ENCODE results near the gene NBEAL1.
"Not testable (repeated sequence)": the region's sequence is repeated elsewhere in the genome, so short reads cannot be mapped to it uniquely, and the experiment has no call there.

NBEAL1 gene

DNA sequence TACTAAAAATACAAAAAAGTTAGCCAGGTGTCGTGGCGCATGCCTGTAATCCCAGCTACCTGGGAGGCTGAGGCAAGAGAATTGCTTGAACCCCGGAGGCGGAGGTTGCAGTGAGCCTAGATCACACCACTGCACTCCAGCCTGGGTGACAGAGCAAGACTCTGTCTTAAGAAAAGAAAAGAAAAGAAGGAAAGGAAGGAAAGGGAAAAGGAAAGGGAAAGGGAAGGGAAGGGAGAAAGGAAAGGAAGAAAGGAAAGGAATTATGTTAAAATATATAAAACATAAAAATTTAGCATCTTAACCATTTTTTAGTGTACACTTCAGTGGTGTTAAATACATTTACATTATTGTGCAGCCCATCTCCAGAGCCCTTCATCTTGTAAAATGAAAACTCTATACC lies 76.0 kb downstream of the NBEAL1 start:
- not testable (repeated sequence) for DNase-seq (ENCODE audit: low read depth, low spot score); H3K4me3 ChIP-seq (ENCODE audit: low read length)

DNA sequence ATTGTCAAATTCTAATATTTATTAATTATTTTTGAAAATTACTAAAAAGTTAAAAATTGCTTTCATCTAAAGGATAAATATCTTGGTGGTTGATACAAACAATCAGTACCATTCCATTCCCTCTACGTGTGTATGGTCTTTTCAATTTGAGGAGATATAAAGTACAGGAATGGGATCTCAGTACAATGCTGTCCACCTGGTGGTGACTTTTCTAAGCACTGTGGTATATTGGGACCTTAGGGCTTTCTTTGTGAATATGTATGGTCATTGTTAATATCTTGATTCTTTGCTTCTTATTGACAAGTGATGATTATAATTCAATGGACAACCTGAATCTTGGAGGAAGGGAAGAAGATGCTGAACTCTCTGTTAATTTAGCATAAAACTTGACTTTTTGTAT lies 83.1 kb downstream of the NBEAL1 start:
- DNase-seq (ENCODE audit: low read depth, low spot score) = no peak
- no peak overlapping the region for H3K4me3 ChIP-seq (ENCODE audit: low read length)

DNA sequence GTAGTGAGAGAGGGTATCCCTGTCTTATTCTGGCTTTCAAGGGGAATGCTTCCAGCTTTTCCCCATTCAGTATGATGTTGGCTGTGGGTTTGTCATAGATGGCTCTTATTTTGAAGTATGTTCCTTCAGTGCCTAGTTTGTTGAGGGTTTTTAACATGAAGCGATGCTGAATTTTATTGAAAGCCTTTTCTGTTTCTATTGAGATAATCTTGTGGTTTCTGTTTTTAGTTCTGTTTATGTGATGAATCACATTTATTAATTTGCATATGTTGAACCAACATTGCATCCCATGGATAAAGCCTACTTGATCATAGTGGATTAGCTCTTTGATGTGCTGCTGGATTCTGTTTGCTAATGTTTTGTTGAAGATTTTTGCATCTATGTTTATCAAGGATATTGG lies 87.7 kb downstream of the NBEAL1 start:
- H3K4me3 ChIP-seq (ENCODE audit: low read length); DNase-seq (ENCODE audit: low read depth, low spot score): not testable (repeated sequence)

DNA sequence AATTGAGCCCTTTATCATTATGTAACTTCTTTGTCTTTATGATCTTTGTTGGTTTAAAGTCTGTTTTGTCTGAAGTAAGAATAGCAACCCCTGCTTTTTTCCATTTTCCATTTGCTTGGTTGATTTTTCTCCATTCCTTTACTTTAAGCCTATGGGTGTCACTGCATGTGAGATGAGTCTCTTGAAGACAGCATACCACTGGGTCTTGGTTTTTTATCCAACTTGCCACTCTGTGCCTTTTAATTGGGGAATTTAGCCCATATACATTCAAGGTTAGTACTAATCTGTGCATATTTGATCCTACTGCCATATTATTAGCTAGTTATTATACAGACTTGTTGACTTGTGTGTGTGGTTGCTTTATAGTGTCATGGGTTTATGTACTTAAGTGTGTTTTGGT lies 89.6 kb downstream of the NBEAL1 start:
- no peak overlapping the region for H3K4me3 ChIP-seq (ENCODE audit: low read length)
- DNase-seq (ENCODE audit: low read depth, low spot score) = no peak

DNA sequence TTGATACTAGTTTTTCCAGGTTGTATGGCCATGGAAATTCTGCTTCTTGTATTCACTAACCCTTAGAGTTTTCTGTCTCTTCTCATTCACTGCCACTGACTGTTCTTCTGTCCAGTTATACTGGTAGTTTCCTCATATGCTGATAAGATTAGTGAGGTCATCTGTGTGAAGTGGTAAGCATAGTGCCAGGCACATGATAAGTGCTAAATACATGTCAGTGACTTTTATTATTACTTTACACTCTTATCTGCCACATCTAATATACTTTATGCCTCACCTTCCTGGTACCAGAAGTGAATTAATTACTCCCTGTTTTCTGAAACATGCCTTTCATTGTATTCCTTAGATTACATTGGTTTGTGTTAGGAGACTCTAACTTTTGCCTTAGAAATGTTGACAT lies 91.3 kb downstream of the NBEAL1 start:
- no peak overlapping the region for H3K4me3 ChIP-seq (ENCODE audit: low read length)
- DNase-seq (ENCODE audit: low read depth, low spot score) = no peak

DNA sequence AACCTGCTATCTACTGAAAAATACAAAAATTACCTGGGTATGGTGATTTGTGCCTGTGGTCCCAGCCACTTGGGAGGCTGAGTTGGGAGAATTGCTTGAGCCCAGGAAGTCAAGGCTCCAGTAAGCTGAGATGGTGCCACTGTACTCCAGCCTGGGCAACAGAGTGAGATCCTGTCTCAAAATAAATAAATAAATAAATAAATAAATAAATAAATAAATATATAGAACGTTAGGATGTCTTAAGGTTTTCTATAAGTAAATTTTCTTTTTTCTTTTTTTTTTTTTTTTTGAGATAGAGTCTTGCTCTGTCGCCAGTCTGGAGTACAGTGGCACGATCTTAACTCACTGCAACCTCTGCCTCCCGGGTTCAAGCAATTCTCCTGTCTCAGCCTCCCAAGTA lies 95.8 kb downstream of the NBEAL1 start:
- not testable (repeated sequence) for DNase-seq (ENCODE audit: low read depth, low spot score); H3K4me3 ChIP-seq (ENCODE audit: low read length)

DNA sequence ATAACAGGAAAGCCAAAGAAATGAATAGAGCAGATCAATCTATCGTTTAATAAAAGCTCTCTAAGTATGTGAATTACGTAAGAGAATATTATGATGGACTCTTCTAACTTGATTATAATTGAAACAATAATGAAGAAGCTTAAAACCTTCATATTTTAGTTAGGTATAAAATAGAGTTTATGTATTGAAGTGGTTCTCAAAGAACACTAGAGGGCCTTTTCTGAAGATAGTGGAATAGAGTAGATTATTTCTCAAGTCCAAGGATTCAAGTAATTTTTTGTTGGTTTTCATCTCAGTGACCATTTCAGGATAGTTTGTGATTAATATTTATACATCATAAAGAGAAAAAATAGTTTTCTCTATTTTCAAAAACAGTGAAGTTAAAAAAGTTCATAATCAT lies 97.7 kb downstream of the NBEAL1 start:
- H3K4me3 ChIP-seq (ENCODE audit: low read length) = no peak overlapping the region
- no peak for DNase-seq (ENCODE audit: low read depth, low spot score)

DNA sequence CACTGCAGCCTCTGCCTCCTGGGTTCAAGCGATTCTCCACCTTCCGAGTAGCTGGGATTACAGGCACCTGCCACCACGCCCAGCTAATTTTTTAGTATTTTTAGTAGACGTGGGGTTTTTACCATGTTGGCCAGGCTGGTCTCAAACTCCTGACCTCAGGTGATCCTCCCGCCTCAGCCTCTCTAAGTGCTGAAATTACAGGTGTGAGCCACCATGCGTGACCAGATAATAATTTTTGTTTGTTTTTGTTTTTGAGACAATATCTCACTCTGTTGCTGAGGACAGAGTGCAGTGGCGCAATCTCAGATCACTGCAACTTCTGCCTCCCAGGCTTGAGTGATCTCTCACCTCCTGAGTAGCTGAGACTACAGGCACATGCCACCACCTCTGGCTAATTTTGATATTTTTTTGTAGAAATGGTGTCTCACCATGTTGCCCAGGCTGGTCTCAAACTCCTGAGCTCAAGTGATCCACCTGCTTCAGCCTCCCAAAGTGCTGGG lies 100.6 kb downstream of the NBEAL1 start:
- not testable (repeated sequence) for DNase-seq (ENCODE audit: low read depth, low spot score)

DNA sequence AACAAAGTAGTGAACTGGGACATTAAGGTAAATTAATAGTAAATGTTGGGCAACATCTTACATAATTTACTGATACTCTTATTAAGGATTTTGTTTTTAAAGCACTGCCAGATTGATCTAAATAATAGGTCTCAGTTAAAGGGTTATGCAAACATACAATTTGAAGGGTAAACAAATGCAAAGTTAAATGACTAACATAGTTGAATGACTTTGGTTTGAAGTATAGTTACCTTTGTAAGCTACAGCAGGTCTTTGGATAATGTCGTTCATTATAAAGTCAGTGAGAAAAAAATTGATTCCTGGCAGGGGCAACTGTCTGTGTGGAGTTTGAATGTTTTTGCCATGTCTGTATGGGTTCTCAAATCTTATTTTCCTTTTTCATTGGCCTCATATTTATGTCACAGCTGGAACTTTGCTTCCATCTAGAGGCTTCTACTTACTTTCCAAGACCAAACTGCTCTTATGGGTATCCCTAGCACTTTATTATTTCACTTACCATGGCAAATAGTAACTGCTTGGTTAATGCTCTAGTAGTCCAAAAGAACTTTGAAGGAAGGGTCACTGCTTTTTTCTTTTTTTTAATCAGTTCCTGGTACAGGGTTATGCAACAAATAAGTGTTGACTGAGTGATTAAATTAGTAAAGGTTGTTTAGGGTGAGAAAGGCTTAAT lies 107.8 kb downstream of the NBEAL1 start:
- H3K4me3 ChIP-seq (ENCODE audit: low read length) = no peak overlapping the region
- no peak for DNase-seq (ENCODE audit: low read depth, low spot score)

More for the DNA sequence above, 100.6 kb downstream of the NBEAL1 start:
- H3K4me3 ChIP-seq (ENCODE audit: low read length) = not testable (repeated sequence)

DNA sequence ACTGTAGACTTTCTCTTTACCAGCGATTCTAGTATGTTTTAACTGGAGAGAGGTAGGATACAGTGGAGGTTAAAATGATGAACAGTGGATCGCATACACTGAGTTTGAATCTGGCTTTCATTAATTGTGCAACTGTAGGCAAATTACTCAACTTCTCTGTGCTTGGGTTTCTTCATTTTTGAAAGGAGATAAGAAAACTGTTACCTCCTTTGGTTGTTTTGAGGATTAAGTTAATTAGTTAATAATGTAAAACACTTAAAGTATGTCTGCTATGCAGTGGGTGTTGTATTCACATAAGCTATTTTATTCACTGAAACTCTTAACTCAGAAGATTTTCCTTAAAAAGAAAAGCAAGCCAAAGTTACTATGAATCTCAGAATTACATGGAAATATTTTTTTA lies 112.3 kb downstream of the NBEAL1 start:
- no peak overlapping the region for H3K4me3 ChIP-seq (ENCODE audit: low read length)
- no peak for DNase-seq (ENCODE audit: low read depth, low spot score)

DNA sequence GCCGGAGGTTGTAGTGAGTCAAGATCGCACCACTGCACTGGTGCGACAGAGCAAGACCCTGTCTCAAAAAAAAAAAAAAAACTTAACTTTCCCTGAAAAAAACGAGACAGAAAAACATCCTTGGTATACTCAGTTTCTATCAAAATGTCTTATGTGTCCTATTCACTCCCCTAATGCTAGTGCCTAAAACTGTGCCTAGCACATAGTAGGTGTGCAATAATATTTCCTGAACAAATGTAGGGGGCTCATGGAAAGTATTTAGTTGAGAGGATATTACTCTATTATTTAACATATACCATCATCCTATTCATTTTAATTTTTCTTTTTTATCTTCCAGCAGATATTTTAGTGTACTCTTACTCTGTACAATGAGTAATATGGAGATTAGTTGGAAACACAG lies 120.4 kb downstream of the NBEAL1 start:
- no peak for DNase-seq (ENCODE audit: low read depth, low spot score)
- H3K4me3 ChIP-seq (ENCODE audit: low read length) = no peak overlapping the region

DNA sequence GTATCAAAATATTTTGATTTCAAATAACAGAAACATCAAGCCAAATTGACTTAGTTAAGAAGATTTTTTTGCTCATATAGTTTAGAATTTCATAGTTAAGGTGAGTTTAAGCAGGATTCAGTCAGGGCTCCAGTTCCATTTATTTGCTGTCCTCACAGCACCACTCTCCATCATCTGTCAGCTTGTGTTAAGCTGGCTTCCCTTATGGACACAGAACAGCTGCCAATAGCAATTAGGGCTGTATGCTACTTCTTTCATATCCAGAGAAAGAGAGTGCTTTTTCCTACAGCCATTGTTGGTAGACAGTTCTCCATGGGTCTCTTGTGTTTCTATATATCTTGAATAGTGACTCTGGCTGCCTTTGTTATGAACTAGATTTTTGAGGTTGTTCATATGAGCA lies 128.7 kb downstream of the NBEAL1 start:
- no peak for DNase-seq (ENCODE audit: low read depth, low spot score)
- H3K4me3 ChIP-seq (ENCODE audit: low read length) = no peak overlapping the region

DNA sequence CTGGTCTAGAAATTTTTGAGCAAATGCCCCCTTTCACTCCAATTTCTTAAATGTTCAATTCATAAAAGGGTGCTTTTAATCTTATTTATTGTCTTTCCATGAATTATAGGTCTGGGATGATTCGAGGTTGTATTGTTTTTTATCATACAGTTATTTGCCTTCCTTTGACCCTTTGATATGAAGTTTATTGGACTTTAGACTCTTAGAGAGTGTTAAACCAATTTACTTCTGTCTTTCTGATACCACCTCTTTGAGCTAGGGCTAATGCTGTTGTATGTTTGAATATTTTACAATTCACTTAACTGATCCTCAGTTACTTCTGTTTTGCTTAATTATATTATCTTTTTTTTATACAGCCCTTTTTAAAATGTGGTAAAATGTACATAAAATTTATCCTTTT lies 134.5 kb downstream of the NBEAL1 start:
- no peak overlapping the region for H3K4me3 ChIP-seq (ENCODE audit: low read length)
- no peak for DNase-seq (ENCODE audit: low read depth, low spot score)

DNA sequence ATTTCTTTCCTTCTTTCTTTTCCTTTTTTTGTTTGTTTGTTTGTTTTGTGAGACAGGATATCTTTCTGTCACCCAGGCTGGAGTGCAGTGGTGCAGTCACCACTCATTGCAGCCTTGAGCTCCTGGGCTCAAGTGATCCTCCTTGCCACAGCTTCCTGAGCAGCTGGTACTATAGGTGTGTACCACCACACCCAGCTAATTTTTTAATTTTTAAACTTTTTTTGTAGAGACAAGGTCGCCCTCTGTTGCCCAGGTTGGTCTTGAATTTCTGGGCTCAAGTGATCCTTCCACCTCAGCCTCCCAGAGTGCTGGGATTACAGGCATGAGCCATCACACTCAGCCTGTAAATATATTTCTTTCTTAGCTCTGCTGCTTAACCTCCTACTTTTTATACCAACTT lies 140.7 kb downstream of the NBEAL1 start:
- peak; percentile 37 for DNase-seq (ENCODE audit: low read depth, low spot score)

DNA sequence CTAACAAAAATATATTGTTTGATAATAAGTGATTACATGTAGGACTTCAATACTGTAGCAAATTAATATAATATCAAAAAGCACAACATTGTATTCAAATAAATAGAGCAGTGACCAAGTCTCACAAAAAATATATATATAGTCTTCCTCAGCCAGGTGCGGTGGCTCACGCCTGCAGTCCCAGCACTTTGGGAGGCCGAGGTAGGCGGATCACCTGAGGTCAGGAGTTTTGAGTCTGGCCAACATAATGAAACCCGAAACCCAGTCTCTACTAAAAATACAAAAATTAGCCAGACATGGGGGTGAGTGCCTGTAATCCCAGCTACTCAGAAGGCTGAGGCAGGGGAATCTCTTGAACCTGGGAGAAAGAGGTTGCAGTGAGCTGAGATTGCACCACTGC lies 148.0 kb downstream of the NBEAL1 start:
- not testable (repeated sequence) for DNase-seq (ENCODE audit: low read depth, low spot score); H3K4me3 ChIP-seq (ENCODE audit: low read length)

More for the DNA sequence above, 140.7 kb downstream of the NBEAL1 start:
- H3K4me3 ChIP-seq (ENCODE audit: low read length) = no peak overlapping the region

DNA sequence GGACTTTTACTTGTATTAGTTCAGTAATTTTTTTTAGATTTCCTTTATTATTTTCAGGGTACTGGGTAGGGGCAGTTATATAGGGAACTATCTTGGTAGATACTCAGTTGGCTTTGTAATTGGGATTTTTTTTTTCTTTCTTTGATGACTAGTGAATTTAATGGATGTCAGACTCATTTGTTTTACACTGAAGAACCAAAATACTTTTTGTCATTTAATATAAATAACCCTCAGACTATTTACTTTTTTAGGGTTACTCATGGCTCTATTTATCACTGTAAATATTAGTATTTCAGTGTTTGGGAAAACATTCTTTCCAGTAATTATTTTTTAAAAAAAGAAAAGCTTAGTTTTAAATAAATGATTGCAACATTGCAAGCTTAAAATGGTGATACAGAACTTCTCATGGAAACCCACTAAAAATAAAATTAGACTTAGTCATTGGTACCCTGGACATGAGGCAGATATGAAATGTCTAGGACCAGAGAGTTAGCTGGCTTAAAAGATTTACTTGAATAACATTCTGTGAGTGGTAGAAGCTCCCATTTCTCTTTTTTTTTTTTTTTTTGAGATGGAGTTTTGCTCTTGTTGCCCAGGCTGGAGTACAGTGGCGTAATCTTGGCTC lies 149.7 kb downstream of the NBEAL1 start:
- H3K4me3 ChIP-seq (ENCODE audit: low read length) = no peak overlapping the region
- DNase-seq (ENCODE audit: low read depth, low spot score) = no peak

DNA sequence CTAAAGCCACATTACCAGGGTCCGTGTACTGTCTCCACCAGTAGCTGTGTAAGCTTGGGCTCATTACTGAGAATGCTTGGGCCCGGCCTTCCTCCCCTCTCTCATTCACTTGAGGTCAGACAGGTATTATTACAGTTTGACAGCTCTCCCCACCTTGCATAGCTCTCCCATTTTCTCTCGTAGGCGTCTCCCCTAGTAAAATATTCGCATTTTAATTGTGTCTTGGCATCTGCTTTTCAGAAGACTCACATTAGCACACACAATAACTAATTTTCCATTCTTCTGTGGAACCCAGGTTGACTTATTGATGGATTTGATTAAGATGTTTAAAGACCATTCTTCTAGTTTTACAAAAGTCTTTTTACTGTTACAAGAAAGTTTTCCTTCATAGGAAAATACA lies 153.1 kb downstream of the NBEAL1 start:
- DNase-seq (ENCODE audit: low read depth, low spot score) = no peak
- H3K4me3 ChIP-seq (ENCODE audit: low read length) = no peak overlapping the region

DNA sequence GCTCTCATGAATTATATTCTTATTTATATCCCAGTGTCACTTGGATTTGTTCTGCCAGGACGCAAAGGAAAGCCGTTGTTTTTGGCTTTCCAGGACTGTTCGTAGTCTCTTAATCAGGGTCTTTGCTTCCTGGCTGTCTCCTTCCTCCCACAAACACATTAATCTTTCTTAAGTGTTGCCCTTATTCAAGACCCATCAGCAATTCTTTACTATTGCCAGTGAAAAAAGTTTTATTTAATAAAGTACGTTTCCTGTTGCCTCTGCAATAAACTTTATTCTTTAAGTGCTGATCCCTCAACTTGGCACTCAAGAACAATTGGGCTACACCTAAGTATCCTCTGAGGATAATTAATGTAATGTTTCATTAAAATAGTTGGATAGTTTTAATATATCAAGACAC lies 155.8 kb downstream of the NBEAL1 start:
- DNase-seq (ENCODE audit: low read depth, low spot score) = no peak

DNA sequence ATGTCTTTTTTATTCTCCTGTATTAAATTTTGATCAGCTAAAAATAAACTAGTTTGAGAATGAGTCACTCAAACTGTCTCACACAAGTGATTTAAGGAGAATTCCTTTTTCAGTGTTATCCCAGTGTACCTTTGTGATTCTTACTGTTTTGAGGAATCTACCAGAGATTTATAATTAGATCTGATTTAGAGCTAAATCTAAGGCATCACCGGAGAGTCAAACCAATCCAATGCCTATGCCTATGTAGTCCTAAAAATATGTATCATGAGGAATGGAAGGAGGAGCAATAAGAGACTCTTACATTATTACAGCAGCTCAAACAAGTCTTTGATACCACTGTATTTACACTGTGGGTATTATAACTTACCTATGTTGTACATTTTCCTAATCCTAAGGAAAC lies 160.7 kb downstream of the NBEAL1 start:
- no peak overlapping the region for H3K4me3 ChIP-seq (ENCODE audit: low read length)
- no peak for DNase-seq (ENCODE audit: low read depth, low spot score)

More for the DNA sequence above, 155.8 kb downstream of the NBEAL1 start:
- H3K4me3 ChIP-seq (ENCODE audit: low read length) = no peak overlapping the region

DNA sequence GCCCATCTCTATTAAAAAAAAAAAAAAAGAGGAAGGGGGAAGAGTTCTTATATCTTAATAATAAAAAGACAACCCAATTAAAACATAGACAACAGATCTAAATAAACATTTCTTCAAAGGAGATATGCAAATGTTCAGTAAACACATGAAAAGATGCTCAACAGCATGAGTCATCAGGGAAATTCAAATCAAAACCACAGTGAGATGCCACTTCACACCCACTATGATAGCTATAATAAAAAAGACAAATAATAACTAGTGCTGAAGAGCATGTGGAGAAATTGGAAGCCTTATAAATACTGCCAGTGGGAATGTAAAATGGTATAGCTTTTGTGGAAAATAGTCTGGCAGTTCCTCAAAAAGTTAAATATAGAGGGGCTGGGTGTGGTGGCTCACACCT lies 162.7 kb downstream of the NBEAL1 start:
- H3K4me3 ChIP-seq (ENCODE audit: low read length) = no peak overlapping the region
- DNase-seq (ENCODE audit: low read depth, low spot score) = no peak

DNA sequence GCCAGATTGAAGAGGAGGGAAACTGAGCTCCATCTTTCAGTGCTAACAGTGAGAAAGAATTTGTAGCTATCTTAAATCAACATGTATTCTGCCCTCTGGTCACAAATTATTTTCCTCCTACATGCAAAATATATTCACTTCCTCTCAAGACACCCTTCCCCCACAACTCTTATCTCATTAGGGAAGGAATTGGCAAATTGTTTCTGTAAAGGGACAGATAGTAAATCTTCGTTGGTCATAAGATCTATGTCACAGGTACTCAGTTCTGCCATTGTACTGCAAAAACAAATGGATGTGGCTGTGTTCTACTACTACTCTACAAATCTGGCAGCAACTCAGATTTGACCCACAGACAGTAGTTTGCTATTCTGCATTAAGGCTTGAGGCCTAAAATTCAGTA lies 171.2 kb downstream of the NBEAL1 start:
- DNase-seq (ENCODE audit: low read depth, low spot score) = no peak
- no peak overlapping the region for H3K4me3 ChIP-seq (ENCODE audit: low read length)
